AG10803 (cell line): Measurements from ENCODE around the gene CHTOP.
A peak's percentile ranks its signal among the peaks of the same experiment; 100 is the strongest.
"Not testable (repeated sequence)": the region's sequence is repeated elsewhere in the genome, so short reads cannot be mapped to it uniquely, and the experiment has no call there.

Experiments
- DNase-seq: peaks from one replicate; pipeline ENCODE4 v3.0.0; 2010; ENCODE audit warnings: low read depth
- H3K4me3 ChIP-seq: 2 replicates; pipeline ENCODE4 v1.5.1; 2011; ENCODE audit warnings: mild to moderate bottlenecking, low read length, control low read depth
- CTCF ChIP-seq: conservative IDR thresholded peaks from 2 replicates; pipeline ENCODE4 v1.5.1; 2011; ENCODE audit warnings: mild to moderate bottlenecking, low read length, control low read depth, inconsistent platforms

Gene CHTOP

GRCh38 chr1:153631047-153632022 is 2.5 kb upstream of the CHTOP start:
- no peak for DNase-seq
- no peak for TF ChIP-seq CTCF
- no peak overlapping the region for H3K4me3 ChIP-seq

DNA sequence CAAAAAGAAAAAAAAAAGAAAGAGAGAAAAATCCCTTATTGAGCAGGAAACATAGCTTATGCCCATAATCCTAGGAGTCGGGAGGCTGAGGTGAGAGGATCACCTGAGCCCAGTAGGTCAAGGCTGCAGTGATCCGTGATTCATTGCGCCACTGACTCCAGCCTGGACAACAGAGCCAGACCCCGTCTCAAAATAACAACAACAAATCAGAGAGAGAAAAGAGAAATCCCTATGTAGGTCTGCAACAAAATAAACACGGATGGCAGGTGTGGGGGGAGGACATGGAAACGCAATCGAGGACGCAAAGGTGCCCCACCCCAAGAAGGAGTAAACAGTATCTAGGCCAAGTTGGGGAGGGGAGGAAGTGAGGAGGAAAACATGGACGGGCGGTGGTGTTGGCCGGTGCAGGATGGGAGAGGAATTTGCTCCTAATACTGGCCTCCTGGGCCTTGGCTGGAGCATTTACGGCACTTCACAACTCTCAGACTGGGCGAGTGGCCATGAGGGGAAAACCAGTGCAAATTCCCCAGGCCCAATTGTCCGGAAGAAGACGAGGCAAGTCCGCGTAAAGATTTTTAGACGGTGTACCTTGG is 609 bp upstream of the CHTOP start:
- no peak for TF ChIP-seq CTCF
- H3K4me3 ChIP-seq, result peak overlapping the region; percentile 100
- peak; percentile 40 for DNase-seq

GRCh38 chr1:153635872-153636271 is 2.0 kb downstream of the CHTOP start:
- TF ChIP-seq CTCF, result no peak
- no peak for DNase-seq
- H3K4me3 ChIP-seq, result no peak overlapping the region

DNA sequence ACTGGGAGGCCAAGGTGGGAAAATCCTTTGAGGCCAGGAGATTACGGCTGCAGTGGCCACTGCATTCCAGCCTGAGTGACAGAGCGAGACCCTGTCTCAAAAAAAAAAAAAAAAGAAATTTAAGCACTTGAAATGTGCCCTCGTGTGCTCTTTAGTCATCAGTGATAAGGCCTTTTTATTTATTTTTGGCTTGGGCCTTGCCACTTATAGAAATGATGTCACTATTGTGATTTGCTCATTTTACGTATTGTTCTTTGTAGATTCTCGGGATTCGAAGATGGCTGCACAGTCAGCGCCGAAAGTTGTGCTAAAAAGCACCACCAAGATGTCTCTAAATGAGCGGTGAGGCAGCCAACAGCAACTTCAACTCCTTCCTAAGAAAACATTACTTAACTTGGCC is 2.4 kb downstream of the CHTOP start:
- DNase-seq, result no peak
- TF ChIP-seq CTCF, result no peak
- no peak overlapping the region for H3K4me3 ChIP-seq

DNA sequence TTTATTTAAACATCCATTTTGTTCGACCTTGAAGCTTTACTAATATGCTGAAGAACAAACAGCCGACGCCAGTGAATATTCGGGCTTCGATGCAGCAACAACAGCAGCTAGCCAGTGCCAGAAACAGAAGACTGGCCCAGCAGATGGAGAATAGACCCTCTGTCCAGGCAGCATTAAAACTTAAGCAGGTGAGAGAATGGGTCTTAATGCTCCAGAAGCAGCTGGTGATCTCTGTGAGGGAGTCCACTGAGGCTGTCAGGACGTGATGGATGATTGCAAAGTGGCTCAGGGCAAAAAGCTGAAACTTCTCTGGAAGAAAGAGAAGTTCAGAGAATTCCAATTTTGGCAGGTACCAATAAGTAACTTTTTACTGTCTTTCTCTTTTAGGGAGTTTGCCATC is 4.4 kb downstream of the CHTOP start:
- no peak for TF ChIP-seq CTCF
- no peak overlapping the region for H3K4me3 ChIP-seq
- DNase-seq, result no peak

GRCh38 chr1:153639280-153639679 is 5.4 kb downstream of the CHTOP start:
- no peak for TF ChIP-seq CTCF
- no peak overlapping the region for H3K4me3 ChIP-seq
- no peak for DNase-seq

- not testable (repeated sequence) for H3K4me3 ChIP-seq, DNase-seq
Observed at GRCh38 chr1:153640213-153640612, 6.3 kb downstream of the CHTOP start.
